G401 (cell line): ENCODE measurements around the gene TBC1D10B. TPM values are rescaled to one million over a fixed set of nuclear protein-coding genes. Genes with fewer than 3 reads are reported as not detected.
A peak's percentile ranks its signal among the peaks of the same experiment; 100 is the strongest.

Experiments
- DNase-seq: peaks from one replicate; pipeline ENCODE4 v3.0.0-alpha.2; 2015; ENCODE audit warnings: low spot score
- in situ Hi-C: cut with HindIII; loops from 2 replicates; pipeline ENCODE4 v1.10.0; 2016; ENCODE audit warnings: low sequenced_read_pairs, mixed read lengths
- total RNA-seq: library from RNA; depleted of rRNA; stranded (reverse); fragments of >200 nt; shearing (Covaris generic); gene quantifications from 2 replicates; pipeline ENCODE4 v1.2.3, GENCODE V29; 2014; rRNA removed

Gene TBC1D10B, protein sequence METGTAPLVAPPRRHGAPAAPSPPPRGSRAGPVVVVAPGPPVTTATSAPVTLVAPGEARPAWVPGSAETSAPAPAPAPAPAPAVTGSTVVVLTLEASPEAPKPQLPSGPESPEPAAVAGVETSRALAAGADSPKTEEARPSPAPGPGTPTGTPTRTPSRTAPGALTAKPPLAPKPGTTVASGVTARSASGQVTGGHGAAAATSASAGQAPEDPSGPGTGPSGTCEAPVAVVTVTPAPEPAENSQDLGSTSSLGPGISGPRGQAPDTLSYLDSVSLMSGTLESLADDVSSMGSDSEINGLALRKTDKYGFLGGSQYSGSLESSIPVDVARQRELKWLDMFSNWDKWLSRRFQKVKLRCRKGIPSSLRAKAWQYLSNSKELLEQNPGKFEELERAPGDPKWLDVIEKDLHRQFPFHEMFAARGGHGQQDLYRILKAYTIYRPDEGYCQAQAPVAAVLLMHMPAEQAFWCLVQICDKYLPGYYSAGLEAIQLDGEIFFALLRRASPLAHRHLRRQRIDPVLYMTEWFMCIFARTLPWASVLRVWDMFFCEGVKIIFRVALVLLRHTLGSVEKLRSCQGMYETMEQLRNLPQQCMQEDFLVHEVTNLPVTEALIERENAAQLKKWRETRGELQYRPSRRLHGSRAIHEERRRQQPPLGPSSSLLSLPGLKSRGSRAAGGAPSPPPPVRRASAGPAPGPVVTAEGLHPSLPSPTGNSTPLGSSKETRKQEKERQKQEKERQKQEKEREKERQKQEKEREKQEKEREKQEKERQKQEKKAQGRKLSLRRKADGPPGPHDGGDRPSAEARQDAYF
- 43.3 and 59.8 TPM in 2 replicates for total RNA-seq

DNA sequence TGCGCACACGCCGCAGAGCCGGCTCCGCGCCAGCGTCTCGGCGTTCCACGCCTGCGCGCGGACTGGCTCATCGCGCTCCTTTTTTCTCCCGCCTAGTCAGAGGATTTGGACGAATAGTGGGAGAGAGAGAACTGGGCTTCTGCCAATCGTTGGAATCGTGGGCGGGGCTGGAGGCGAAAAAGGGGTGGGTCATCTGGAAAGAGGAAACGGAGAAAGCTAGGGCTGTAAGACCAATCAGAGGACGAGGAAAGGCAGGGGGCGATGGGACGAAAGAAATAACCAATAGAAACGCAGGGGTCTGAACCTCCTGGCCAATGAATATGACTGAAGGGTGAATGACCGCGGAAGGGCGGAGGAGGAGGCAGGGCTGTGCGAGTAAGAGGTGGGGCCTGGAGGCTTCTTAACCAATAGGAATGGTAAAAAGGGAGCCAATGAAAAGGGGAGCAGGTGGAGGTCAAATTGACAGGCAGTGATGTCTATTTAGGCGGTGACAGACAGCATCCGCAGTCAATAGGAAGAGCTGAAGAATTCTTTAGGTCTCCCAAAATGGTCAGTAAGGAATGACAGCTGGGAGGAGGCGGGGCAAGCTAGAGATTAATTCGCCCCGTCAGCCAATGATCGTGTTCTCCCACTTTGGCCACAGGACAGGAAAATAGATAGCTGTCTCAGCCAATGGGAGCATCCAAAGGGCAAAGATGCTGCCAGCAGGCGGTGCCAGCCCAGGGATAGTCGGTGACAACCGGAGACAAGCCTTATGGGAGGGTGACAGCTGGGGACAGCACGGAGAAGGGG, at the start of gene TBC1D10B:
TBC1D10B (minus strand) TSS at position 39 of the 792 bp plus-strand sequence. CDS start 311 bp downstream, outside the sequence.
- in situ Hi-C loops, result no loop called here
- DNase-seq, result peak; percentile 100

DNA sequence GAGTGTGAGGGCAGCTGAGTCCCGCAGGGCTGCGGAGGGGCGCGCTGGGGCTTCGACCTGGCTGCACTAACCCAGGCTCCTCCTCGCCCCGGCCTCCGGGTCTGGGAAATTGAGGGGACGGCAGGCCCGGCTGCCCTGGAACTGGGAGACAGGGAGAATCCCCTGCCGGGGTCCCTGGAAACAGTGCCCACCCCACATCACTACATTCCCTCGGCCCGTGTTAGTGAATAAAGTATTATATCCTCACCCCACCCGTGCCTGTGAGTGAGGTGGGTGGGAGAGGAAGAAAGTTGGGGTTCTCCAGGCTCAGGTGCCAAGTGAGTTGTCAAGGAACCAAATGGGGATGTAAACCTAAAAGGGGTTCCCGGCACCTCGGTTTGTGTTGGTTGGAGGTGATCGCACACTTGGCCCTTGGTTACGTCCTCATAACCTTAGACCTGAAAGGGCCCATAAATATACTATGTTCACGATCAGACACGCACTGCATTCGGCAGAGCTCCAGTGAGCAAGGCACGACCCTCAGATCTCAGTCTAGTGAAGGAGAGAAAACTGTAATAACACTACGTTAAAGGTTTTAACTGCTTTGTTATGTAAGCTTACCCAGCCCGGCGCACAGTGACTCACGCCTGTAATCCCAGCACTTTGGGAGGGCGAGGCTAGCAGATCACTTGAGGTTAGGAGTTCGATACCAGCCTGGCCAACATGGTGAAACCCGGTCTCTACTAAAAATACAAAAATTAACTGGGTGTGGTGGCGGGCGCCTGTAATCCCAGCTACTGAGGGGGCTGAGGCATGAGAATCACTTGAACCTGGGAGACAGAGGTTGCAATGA, 48.3 kb upstream of the TBC1D10B start:
- DNase-seq, result no peak
- in situ Hi-C loops, result loop anchor here (25.0 kb wide), 1 partner anchor 219 kb away; no protein-coding TSS in a partner anchor

DNA sequence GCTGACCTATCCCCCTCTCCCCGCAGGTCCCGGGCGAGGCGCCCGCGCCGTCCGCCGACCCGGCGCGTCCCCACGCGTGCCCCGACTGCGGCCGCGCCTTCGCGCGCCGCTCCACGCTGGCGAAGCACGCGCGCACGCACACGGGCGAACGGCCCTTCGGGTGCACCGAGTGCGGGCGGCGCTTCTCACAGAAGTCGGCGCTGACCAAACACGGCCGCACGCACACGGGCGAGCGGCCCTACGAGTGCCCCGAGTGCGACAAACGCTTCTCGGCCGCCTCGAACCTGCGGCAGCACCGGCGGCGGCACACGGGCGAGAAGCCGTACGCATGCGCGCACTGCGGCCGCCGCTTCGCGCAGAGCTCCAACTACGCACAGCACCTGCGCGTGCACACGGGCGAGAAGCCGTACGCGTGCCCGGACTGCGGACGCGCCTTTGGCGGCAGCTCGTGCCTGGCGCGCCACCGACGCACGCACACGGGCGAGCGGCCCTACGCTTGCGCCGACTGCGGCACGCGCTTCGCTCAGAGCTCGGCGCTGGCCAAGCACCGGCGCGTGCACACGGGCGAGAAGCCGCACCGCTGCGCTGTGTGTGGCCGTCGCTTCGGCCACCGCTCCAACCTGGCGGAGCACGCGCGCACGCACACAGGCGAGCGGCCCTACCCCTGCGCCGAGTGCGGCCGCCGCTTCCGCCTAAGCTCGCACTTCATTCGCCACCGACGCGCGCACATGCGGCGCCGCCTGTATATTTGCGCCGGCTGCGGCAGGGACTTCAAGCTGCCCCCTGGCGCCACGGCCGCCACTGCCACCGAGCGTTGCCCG, 47.4 kb upstream of the TBC1D10B start:
- peak; percentile 87 for DNase-seq
- in situ Hi-C loops, result loop anchor here (25.0 kb wide), 1 partner anchor 220 kb away; no protein-coding TSS in a partner anchor

DNA sequence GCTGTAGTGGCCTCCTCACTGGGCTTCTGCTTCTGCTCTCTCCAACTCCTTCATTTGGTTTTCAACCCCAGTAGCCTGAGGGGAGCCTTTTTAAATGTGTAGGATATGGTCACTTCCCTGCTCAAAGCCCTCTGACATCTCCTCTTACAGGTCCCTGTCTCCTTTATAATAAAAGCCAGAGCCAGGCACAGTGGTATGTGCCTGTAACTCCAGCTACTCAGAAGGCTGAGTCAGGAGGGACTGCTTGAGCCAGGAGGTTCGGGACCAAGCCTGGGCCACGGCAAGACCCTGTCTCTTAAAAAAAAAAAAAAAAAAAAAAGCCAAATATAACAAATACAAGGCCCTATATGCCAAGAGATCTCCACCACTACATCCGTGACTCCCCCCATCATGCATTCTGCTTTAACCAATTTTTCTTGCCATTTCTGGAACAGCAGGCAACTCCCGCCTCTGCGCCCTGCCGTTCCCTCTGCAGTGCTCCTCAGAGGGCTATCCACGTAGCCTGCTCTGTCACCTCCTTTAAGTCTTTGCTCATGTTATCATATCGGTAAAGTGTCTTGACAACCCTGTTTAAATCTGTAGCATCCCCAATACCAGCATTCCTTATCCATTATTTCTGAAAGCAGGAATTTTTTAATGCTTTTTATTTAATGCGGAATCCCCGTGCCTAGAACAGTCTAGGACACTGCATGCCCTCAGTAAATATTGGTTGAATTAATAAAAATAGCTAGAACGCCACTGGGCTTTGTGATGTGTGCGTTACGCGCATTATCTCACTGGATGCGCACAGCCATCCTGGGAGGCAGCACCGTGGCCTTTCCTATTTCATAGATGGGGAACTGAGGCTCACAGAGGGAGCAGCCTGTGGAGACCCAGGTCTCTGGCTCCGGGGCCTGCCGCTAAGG, 46.6 kb upstream of the TBC1D10B start:
- DNase-seq, result peak; percentile 51
- in situ Hi-C loops, result loop anchor here (25.0 kb wide), 1 partner anchor 220 kb away; no protein-coding TSS in a partner anchor

DNA sequence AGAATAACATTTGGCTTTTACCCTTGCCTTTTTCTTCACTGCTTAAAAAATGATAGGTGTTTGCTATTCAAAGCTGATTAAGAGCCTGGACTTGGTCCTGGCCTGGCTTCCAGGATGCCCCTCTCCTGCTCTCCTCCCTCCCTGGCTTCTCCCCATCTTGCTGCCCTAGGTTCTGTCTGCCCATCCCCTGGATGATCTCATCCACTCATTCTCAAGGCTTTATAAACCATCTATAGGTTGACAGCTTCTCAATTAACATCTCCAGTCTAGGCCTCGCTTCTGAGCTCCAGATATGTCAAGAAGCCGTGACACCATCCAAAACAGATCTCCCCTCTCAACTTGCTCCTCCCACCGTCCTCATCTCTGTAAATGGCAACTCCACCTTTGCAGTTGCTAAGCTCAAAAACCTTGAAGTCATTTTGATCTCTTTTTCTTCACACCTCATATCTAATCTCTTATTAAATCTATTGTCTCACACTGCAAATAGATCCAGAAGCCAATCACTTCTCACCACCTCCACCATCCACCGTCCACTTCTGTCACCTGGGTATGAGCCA, 45.8 kb upstream of the TBC1D10B start:
- in situ Hi-C loops, result loop anchor here (25.0 kb wide), 1 partner anchor 221 kb away; no protein-coding TSS in a partner anchor
- no peak for DNase-seq

DNA sequence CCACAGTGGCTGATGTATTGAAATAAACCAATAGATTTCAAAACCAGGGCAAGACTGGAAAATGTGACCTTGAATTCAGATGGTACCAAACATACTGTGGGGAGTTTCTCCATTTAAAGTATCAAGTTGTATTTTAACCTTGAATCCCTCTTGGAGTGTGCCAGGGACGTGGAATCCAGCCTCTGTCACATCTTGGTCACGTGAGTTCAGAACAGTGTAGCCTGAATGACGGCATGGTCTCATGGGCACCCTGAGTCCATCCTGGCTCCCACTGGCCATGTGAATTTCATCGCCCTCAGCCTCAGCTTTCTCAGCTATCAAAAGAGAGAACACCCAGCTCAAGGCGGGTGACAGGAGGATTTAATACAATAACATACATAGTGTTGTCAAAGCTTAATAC, 43.9 kb upstream of the TBC1D10B start:
- DNase-seq, result no peak
- in situ Hi-C loops, result loop anchor here (25.0 kb wide), 1 partner anchor 223 kb away; no protein-coding TSS in a partner anchor

DNA sequence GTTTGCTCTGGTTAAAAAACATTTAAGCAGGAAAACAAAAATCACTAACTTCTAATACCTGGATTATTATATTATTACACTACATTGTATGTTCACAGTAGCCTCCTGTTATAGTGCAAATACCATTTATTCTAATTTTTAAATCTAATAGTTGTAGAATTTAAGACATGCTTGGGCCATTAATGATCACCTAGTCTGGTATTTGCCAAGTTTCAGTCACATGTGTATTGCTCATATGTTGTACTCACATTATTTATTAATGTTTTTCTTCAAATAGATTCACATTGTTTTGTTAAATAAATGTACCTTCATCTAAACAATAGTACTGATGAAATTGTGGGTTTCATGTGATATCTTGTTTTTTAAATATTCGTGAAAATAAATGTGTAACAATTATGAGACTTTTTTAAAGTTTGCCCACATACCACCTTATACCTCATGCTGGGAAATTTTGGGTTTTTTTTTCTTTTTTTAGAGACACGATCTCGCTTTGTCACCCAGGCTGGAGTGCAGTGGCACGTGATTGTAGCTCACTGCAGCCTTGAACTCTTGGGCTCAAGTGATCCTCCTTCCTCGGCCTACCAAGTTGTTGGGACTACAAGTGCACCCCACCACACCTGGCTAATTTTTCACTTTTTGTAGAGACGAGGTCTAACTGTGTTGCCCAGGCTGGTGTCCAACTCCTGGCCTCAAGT, 43.0 kb upstream of the TBC1D10B start:
- no peak for DNase-seq
- in situ Hi-C loops, result loop anchor here (25.0 kb wide), 1 partner anchor 224 kb away; no protein-coding TSS in a partner anchor

DNA sequence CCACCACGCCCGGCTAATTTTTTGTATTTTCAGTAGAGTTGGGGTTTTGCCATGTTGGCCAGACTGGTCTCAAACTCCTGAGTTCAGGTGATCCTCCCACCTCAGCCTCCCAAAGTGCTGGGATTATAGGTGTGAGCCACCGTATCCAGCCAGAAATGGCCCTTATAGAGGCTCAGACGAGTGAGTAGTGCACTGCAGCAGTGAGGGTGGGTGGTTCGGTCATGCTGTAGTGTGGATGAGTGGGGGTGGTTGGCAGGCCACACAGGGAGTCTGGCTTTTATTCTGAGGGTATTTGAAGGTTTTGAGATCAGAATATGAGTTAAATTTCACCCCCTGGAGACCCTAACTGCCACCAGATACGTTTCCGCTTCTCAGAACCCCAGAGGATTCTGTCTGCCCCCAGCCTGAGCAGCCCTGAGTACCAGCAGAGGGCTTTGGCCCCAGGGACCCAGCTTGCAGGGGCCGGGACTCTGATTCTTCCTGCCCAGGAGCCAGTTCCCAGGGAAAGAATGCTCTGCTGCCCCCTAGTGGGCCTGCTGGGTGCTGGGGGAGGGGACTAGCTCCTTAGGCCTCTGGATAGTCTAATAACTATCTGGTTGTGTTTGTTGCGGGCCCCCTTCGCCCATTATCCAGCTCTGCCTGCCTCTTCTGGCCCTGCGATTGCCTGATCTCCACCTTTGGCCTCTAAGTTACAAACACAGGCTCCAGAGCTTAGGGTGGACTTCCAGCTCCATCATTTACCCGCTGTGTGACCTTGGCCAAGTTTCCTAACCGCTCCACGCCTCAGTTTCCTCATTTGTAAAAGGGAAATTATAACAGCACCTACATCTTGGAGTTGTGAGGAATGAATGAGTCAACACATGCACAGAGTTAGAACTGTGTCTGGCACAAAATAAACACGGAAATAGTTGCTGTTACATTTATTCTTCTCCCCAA, 39.1 kb upstream of the TBC1D10B start:
- in situ Hi-C loops, result loop anchor here (25.0 kb wide), 1 partner anchor 228 kb away; no protein-coding TSS in a partner anchor
- DNase-seq, result peak; percentile 88

DNA sequence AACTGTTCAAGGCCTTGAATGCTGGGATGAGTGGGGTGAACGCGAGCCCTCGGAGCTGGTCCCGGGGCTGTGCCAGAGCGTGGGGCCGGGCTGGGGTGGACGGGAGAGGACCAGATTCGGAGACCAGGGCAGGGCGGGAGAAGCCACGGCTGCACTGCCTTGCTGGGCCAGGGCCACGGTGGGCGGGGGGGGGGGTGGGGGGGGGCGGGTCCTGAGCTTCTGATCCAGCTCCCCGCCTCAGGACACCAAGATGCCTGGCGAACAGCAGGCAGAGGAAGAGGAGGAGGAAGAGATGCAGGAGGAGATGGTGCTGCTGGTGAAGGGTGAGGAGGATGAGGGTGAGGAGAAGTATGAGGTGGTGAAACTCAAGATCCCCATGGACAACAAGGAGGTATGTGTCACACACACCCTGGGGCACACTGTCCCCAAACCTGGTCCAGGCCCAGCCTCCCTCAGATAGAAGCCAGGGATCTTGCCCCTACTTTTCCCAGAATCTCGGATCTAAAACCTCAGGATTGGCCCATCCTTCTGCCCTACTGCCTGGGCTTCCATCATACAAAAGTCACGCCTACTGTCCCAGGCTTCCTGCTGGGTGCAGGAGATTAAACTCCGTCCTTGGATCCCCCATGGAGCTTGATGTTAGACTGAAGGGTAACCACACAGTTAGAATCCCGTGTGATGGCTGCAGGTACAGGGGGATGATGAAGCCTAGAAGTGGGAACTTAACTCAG, 37.7 kb upstream of the TBC1D10B start:
- DNase-seq, result peak; percentile 33
- in situ Hi-C loops, result loop anchor here (25.0 kb wide), 1 partner anchor 229 kb away; no protein-coding TSS in a partner anchor

DNA sequence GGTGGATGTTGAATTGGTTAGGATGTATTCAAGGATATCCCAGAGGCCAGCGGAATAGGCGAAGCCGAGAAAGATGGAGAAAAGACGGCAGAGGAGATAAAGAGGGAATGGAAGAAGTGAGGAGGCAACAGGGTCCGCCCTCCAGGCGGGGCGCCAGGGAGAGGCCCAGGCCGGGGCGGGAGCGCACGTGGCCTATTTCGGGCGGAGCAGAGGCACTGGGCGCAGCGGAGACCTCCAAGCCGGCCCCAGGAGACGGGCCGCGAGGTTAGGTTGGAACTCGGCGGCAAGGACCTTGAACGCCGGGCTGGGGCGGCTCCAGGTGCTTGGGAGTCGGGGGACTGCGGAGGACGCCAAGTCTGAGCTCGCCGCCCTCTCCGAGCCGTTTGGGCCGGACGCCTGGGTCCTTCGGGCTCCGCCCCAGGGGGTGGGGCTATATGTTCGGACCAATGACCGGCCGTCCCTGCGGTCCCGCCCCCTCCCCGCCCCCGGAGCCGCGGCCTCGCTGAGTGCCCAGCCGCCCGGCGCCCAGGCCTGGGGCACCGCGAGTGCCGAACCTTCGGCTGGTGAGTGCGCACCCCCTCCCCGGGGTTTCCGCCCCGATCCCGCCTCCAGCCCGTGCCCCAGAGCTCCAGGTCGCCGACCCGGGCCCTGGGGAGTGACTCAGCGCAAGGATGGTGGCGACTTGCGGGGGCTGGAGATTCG, 37.0 kb upstream of the TBC1D10B start, which contains the start of gene ZNF771:
ZNF771 (plus strand) TSS at position 505 of the 702 bp plus-strand sequence. CDS start 448 bp downstream, outside the sequence.
- DNase-seq, result peak; percentile 93
- in situ Hi-C loops, result loop anchor here (25.0 kb wide), 1 partner anchor 230 kb away; no protein-coding TSS in a partner anchor

DNA sequence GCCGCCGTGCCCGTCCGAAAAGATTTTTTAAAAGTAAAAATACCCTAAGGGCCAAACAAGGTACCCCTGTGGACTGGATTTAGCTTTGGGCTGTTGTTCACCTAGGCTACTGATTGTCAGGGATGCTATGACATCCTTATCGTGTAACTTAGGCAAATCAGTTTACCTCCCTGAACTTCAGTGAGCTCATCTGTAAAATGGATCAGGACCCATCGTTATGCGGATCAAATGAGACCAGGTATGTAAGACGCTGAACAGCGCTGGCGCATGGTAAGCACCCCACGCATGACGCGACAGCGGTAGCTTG, 36.5 kb upstream of the TBC1D10B start:
- in situ Hi-C loops, result loop anchor here (25.0 kb wide), 1 partner anchor 231 kb away; no protein-coding TSS in a partner anchor
- no peak for DNase-seq

DNA sequence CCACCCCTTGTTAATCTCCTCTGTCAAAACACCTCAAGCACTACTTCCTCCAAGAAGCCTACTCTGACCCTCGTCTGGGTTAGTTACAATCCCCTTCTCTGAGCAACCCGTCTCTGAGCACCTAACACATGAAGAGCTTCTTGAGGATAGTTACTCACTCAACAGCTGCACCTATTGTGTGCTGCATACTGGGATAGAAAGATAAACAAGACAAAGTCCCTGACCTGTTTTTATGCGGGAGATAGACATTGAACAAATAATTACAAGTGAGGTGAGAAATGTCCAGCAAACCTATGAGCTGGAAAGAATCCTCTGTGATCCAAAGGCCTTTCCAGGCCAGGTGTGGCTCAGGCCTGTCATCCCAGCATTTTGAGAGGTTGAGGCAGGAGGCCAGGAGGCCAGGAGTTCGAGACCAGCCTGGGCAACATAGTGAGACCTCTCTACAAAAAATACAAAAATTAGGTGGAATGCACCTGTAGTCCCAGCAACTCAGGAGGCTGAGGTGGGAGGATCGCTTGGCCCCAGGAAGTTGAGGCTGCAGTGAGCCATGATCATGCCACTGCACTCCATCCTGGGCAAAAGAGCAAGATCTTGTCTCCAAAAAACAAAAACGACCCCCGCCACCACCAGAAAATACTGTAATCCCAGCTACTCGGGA, 31.6 kb upstream of the TBC1D10B start:
- in situ Hi-C loops, result loop anchor here (25.0 kb wide), 1 partner anchor 235 kb away; no protein-coding TSS in a partner anchor

More for the DNA sequence above, 31.6 kb upstream of the TBC1D10B start:
- DNase-seq, result no peak
